GM13976 (cell line): ENCODE measurements around the gene SLC22A12.

Experiments
- DNase-seq: peaks from one replicate; pipeline ENCODE4 v3.0.0; 2012; ENCODE audit warnings: low spot score
- in situ Hi-C: fragments of 300-500 bp; cut with MboI; formaldehyde crosslinking; loops from one replicate; pipeline ENCODE4 v1.12.0; 2022; ENCODE audit warnings: low sequenced_read_pairs, mixed read lengths, inconsistent platforms; ENCODE audit not compliant: unreplicated experiment
- TF ChIP-seq, protein P1 (sequence below): IDR thresholded peaks from 2 replicates; pipeline ENCODE4 v1.5.1; 2012; ENCODE audit warnings: borderline replicate concordance, mild to moderate bottlenecking; ENCODE audit not compliant: insufficient read depth; ENCODE audit errors: extremely low read depth, missing control alignments, control extremely low read depth

Gene SLC22A12

DNA sequence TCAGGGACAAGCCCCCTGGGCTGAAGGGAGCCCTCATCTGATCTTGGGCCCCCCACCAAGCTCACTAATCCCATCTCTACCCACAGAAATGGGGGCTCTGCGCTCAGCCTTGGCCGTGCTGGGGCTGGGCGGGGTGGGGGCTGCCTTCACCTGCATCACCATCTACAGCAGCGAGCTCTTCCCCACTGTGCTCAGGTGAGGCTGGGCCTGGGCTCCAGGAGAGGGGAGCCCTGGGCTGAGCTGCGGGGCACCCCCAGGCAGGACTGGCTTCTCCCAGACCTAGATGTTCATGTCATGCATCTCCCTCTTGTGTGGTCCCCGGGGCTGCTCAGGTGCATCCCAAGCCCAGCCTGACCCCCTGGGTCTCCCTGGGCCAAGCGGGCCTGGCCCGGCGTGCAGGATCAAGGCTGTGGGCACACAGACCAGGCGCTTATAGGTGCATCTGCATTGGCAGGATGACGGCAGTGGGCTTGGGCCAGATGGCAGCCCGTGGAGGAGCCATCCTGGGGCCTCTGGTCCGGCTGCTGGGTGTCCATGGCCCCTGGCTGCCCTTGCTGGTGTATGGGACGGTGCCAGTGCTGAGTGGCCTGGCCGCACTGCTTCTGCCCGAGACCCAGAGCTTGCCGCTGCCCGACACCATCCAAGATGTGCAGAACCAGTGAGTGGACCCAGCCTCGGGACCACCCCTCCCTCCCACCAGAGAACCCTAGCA, 9.4 kb downstream of the SLC22A12 start:
- TF ChIP-seq, protein P1, sequence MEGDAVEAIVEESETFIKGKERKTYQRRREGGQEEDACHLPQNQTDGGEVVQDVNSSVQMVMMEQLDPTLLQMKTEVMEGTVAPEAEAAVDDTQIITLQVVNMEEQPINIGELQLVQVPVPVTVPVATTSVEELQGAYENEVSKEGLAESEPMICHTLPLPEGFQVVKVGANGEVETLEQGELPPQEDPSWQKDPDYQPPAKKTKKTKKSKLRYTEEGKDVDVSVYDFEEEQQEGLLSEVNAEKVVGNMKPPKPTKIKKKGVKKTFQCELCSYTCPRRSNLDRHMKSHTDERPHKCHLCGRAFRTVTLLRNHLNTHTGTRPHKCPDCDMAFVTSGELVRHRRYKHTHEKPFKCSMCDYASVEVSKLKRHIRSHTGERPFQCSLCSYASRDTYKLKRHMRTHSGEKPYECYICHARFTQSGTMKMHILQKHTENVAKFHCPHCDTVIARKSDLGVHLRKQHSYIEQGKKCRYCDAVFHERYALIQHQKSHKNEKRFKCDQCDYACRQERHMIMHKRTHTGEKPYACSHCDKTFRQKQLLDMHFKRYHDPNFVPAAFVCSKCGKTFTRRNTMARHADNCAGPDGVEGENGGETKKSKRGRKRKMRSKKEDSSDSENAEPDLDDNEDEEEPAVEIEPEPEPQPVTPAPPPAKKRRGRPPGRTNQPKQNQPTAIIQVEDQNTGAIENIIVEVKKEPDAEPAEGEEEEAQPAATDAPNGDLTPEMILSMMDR: no peak
- in situ Hi-C loops: no loop called here
- DNase-seq: no peak

DNA sequence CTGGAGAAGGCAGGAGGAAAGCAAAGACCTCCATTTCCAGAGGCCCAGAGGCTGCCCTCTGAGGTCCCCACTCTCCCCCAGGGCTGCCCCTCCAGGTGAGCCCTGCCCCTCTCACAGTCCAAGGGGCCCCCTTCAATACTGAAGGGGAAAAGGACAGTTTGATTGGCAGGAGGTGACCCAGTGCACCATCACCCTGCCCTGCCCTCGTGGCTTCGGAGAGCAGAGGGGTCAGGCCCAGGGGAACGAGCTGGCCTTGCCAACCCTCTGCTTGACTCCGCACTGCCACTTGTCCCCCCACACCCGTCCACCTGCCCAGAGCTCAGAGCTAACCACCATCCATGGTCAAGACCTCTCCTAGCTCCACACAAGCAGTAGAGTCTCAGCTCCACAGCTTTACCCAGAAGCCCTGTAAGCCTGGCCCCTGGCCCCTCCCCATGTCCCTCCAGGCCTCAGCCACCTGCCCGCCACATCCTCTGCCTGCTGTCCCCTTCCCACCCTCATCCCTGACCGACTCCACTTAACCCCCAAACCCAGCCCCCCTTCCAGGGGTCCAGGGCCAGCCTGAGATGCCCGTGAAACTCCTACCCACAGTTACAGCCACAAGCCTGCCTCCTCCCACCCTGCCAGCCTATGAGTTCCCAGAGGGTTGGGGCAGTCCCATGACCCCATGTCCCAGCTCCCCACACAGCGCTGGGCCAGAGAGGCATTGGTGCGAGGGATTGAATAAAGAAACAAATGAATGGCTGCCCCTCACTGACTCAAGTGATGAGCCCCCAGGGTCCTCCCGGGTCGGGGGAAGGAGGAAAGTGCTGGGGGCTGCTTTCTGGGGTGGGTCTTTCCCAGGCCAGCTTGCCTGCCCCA, 10.8 kb downstream of the SLC22A12 start:
- TF ChIP-seq, protein P1: no peak
- in situ Hi-C loops: no loop called here
- no peak for DNase-seq

DNA sequence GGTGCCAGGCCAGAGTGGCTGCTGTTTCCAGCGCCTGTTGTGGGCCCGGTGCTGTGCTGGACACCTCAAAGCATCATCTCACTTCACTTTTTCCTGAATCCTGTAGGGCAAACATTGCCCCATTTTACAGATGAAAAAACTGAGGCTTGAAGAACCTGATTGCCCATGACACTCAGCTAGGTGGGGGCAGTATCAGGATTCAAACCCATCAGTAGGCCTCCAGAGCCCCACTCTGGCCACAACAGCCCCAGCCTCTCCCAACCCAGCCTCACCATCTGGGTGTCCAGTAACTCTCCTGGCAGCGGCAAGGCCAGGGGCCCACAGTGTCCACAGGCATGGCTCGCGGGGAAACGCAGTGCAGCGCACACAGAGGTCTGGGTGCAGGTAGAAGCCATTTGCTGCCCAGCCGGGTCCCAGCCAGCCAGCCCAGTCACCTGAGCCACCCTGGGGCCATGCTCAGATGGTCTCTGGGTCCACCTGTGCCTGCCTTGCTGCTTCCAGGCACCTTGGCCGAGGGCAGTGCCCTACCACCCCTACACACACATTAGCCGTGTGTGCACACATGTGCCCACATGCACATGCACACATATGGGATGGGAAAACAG, 11.5 kb downstream of the SLC22A12 start:
- in situ Hi-C loops: no loop called here
- DNase-seq: no peak
- TF ChIP-seq, protein P1: no peak

DNA sequence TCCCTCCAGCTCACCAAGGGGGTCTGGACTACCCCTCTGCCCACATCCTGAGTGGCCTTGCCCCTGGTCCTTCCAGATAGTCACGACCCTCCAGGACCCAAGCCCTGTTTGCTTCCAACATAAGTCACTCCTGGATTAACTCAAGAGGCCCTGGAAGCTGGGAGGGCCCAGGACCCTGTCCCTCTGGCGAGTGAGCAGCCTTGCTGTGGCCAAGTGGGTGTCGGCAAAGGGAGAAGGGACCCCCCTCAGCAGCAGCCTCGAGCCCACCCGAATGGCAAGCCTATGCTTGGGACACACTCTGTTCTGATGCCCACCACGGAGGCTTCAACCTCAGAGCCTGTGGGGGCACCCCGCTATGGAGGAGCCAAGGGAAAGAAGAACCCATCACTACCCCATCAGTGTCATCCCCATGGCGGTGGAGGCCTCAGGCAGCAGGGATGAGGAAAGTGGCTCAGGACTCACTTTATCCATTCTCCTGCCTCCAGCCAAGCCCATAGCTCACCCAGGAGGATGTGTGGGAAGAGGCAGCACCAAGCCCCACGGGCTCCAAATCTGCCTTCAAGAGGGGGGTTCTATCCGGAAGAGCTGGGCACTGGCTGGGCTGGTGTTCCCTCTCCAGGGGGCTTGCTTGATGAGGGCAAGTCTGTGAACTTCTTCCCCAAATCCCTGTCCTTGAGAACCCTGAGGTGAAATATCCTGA, 12.5 kb downstream of the SLC22A12 start:
- in situ Hi-C loops: no loop called here
- TF ChIP-seq, protein P1: no peak
- no peak for DNase-seq

DNA sequence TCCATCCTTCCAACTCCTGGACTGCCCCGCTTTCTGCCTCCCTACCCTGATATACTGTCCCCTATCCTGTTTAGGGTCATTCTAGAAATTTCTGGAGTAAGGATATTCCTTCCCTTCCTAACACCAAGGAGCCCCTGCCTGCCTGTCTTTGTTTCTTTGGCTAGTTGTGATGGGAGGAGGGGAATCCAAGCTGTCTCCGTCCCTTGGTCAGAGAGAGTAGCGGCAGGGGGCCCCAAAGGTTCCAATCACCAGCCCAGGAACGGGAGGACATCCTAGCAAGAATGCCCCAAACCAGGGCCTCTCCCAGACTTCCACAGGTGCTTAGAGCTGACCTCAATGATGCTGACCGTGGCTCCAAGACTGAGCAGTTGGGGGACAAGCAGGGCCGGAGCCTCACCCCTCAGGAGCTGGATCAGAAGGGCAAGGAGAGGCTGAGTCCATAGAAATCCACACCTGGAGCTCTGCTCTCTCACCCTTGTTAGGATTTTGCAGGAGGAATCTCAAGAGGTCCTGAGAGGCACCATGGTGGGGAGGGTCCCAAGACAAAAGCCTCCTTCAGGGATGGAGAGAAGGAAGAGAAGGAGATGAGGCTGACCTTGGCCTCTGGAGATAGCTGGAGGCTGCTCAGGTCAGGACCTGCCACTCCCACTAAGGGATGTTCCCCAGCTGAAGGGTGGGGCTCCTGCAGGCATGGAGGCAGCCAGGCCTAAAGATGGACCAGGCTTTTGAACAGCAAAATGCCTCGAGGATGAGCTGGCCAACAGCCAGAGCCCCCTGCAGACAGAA, 13.6 kb downstream of the SLC22A12 start:
- TF ChIP-seq, protein P1: no peak
- in situ Hi-C loops: no loop called here

More for the DNA sequence above, 13.6 kb downstream of the SLC22A12 start:
- no peak for DNase-seq
